ENCODE data around the gene KLK15.
A peak's percentile ranks its signal among the peaks of the same experiment; 100 is the strongest.
"Not testable (repeated sequence)": the region's sequence is repeated elsewhere in the genome, so short reads cannot be mapped to it uniquely, and the experiment has no call there.

KLK15 gene

GRCh38 chr19:50820086-50820485 is 13.3 kb downstream of the KLK15 start:
- FAIRE-seq: no peak

- FAIRE-seq: no peak
These were observed 13.7 kb downstream of the KLK15 start for GRCh38 chr19:50819636-50820035.

- no peak for FAIRE-seq
These were observed 14.4 kb downstream of the KLK15 start for GRCh38 chr19:50818859-50819472.

- FAIRE-seq: no peak
These were observed 15.2 kb downstream of the KLK15 start for GRCh38 chr19:50817941-50818858.

- FAIRE-seq: no peak
These were observed 17.9 kb downstream of the KLK15 start for GRCh38 chr19:50815439-50815838.

- FAIRE-seq: no peak
These were observed 18.5 kb downstream of the KLK15 start for GRCh38 chr19:50814883-50815282.

- FAIRE-seq: no peak
These were observed 20.9 kb downstream of the KLK15 start for GRCh38 chr19:50812474-50812873.

- FAIRE-seq: not testable (repeated sequence)
These were observed 21.6 kb downstream of the KLK15 start for GRCh38 chr19:50811622-50812238.

GRCh38 chr19:50808856-50809255 is 24.5 kb downstream of the KLK15 start:
- FAIRE-seq: no peak

- peak; percentile 79 for FAIRE-seq
These were observed 28.7 kb downstream of the KLK15 start for GRCh38 chr19:50804420-50805272.

- no peak for FAIRE-seq
These were observed 29.5 kb downstream of the KLK15 start for GRCh38 chr19:50803633-50804419.

GRCh38 chr19:50801107-50801506 is 32.3 kb downstream of the KLK15 start:
- FAIRE-seq: no peak

GRCh38 chr19:50799547-50799851 is 33.9 kb downstream of the KLK15 start:
- FAIRE-seq: no peak

- FAIRE-seq: no peak
These were observed 34.5 kb downstream of the KLK15 start for GRCh38 chr19:50798659-50799546.

- FAIRE-seq: no peak
These were observed 35.4 kb downstream of the KLK15 start for GRCh38 chr19:50797781-50798658.

- FAIRE-seq: no peak
These were observed 36.0 kb downstream of the KLK15 start for GRCh38 chr19:50797429-50797780.

- FAIRE-seq: no peak
These were observed 36.5 kb downstream of the KLK15 start for GRCh38 chr19:50796634-50797428.

- FAIRE-seq: no peak
These were observed 37.2 kb downstream of the KLK15 start for GRCh38 chr19:50796128-50796633.

- no peak for FAIRE-seq
These were observed 37.7 kb downstream of the KLK15 start for GRCh38 chr19:50795664-50796073.

Data from islet of Langerhans (tissue), 1 donor.